Activated naive CD8-positive, alpha-beta T cell (primary cell): ENCODE data around the gene NEK7.
"Not testable (repeated sequence)": the region's sequence is repeated elsewhere in the genome, so short reads cannot be mapped to it uniquely, and the experiment has no call there.

Source experiments
- H3K27ac Mint-ChIP-seq: one replicate; pipeline ENCODE4 v1.8.0; 2021; ENCODE audit warnings: mixed read lengths
- H3K27me3 Mint-ChIP-seq: one replicate; pipeline ENCODE4 v1.8.0; 2021; ENCODE audit warnings: mixed read lengths
- H3K36me3 Mint-ChIP-seq: one replicate; pipeline ENCODE4 v1.8.0; 2021; ENCODE audit warnings: mixed read lengths
- H3K4me1 Mint-ChIP-seq: one replicate; pipeline ENCODE4 v1.8.0; 2021; ENCODE audit warnings: low read depth, mixed read lengths
- H3K4me3 Mint-ChIP-seq: one replicate; pipeline ENCODE4 v1.8.0; 2021; ENCODE audit warnings: mild to moderate bottlenecking, mixed read lengths
- H3K9me3 Mint-ChIP-seq: one replicate; pipeline ENCODE4 v1.8.0; 2021; ENCODE audit warnings: low read depth, mixed read lengths

The NEK7 gene

DNA sequence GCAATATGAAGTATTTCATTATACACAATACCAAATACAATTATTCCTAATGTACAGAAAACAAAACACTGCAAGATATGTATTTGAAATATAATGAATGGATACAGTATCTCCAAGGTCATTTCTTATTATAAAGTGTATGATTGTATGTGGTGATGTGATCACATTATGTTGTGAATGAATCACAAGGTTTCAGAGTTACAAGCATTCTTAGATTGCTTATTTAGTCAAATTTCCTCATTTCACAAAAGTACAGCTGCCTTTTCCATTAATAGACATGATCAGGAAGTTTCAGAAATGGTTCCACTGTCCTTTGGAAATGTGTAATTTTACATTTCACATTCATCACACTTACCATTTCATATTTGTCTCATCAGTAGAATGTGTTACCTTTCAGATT is 28.3 kb upstream of the NEK7 start:
- H3K27me3 Mint-ChIP-seq = no peaks in the 10 kb centered on the region
- no peaks in the 10 kb centered on the region for H3K4me1 Mint-ChIP-seq
- no peaks in the 10 kb centered on the region for H3K9me3 Mint-ChIP-seq
- H3K36me3 Mint-ChIP-seq = no peaks in the 10 kb centered on the region
- no peak overlapping the region for H3K4me3 Mint-ChIP-seq
- no peak overlapping the region for H3K27ac Mint-ChIP-seq

DNA sequence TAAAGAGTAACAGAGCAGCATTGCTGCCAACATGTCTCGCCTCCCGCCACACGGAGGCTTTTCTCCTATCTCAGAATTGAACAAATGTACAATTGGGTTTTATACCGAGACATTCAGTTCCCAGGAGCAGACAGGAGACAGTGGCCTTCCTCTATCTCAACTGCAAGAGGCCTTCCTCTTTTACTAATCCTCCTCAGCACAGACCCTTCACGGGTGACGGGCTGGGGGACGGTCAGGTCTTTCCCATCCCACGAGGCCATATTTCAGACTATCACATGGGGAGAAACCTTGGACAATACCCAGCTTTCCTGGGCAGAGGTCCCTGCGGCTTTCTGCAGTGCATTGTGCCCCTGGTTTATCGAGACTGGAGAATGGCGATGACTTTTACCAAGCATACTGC is 26.7 kb upstream of the NEK7 start:
- not testable (repeated sequence) for H3K36me3 Mint-ChIP-seq, H3K27me3 Mint-ChIP-seq, H3K4me3 Mint-ChIP-seq, H3K4me1 Mint-ChIP-seq, H3K27ac Mint-ChIP-seq, H3K9me3 Mint-ChIP-seq

DNA sequence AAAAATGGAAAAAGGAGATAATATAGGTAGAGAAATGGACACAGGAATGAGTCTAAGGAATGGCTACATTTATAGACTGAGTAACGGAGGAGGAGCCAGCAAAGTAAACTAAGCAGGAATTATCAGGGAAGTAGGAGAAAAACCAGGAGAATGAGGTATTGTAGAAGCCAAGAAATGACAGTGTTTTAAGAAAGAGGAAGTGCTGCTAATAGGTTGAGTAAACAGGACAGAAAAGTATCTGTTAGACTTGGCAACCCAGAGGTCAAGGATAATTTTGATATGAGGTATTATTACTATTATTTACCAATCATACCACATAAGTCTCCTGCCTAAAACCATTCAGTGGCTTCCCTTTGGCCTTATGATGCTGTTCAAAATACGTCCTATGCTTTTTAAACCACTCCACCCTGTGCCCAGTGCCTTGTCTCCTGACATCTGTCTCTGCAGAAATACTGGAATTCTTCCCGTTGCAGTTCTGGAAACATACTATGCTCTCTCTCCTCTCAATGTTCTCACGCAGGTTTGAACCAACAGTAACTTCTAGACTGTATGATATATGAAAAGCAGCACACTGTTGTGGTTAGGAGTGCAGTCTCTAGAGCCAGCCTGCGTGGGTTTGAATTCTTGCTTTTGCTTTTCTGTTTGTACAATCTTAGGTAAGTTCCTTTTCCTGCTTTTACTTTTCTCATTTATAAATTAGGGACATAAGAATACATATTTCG is 24.6 kb upstream of the NEK7 start:
- Mint-ChIP-seq H3K36me3 (no peaks in the 10 kb centered on the region), H3K27ac (no peak overlapping the region), H3K9me3 (no peaks in the 10 kb centered on the region)

GRCh38 chr1:198134252-198134651 is 22.5 kb upstream of the NEK7 start:
- H3K27ac Mint-ChIP-seq = no peak overlapping the region
- H3K4me3 Mint-ChIP-seq = no peak overlapping the region
- H3K27me3 Mint-ChIP-seq = no peaks in the 10 kb centered on the region

More for the DNA sequence above, 24.6 kb upstream of the NEK7 start:
- Mint-ChIP-seq H3K4me3 (no peak overlapping the region), H3K27me3 (no peaks in the 10 kb centered on the region), H3K4me1 (no peaks in the 10 kb centered on the region)

GRCh38 chr1:198135366-198135765 is 21.4 kb upstream of the NEK7 start:
- no peak overlapping the region for H3K4me3 Mint-ChIP-seq
- peaks cover 5% of the 10 kb centered on the region for H3K36me3 Mint-ChIP-seq
- H3K4me1 Mint-ChIP-seq = no peaks in the 10 kb centered on the region
- H3K9me3 Mint-ChIP-seq = peaks cover 7% of the 10 kb centered on the region
- no peak overlapping the region for H3K27ac Mint-ChIP-seq
- no peaks in the 10 kb centered on the region for H3K27me3 Mint-ChIP-seq

More at GRCh38 chr1:198134252-198134651, 22.5 kb upstream of the NEK7 start:
- no peaks in the 10 kb centered on the region for H3K4me1 Mint-ChIP-seq
- H3K36me3 Mint-ChIP-seq = peaks cover 2% of the 10 kb centered on the region
- H3K9me3 Mint-ChIP-seq = peaks cover 3% of the 10 kb centered on the region

- peaks cover 8% of the 10 kb centered on the region for H3K36me3 Mint-ChIP-seq
- no peak overlapping the region for H3K4me3 Mint-ChIP-seq
- peaks cover 10% of the 10 kb centered on the region for H3K9me3 Mint-ChIP-seq
- no peak overlapping the region for H3K27ac Mint-ChIP-seq
- H3K4me1 Mint-ChIP-seq = peaks cover 6% of the 10 kb centered on the region
- no peaks in the 10 kb centered on the region for H3K27me3 Mint-ChIP-seq
Measured at GRCh38 chr1:198141668-198142351, 15.0 kb upstream of the NEK7 start.

DNA sequence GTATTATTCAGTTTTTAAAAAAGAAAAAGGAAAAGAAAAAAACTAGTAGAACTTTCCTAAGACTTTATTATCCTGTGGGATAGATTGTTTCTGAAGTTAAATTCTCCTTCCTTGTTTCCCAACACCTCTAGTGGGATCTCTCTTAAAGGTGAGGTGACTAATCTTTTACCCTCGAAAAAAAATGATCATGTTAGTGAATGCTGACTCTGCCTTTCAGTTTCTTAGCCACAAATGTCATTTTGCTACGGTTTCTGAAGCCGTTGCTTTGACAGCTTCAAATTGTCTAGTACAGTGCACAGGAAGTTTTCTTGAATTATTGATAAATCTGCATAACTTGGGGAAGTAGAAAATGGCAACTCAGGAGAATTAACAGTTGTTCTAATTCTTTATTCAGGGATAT is 13.0 kb upstream of the NEK7 start:
- H3K36me3 Mint-ChIP-seq = peaks cover 6% of the 10 kb centered on the region
- no peak overlapping the region for H3K4me3 Mint-ChIP-seq
- peaks cover 6% of the 10 kb centered on the region for H3K4me1 Mint-ChIP-seq
- H3K9me3 Mint-ChIP-seq = peaks cover 7% of the 10 kb centered on the region
- no peaks in the 10 kb centered on the region for H3K27me3 Mint-ChIP-seq
- H3K27ac Mint-ChIP-seq = no peak overlapping the region

GRCh38 chr1:198147216-198147615 is 9.6 kb upstream of the NEK7 start:
- Mint-ChIP-seq H3K4me1 (peaks cover 6% of the 10 kb centered on the region), H3K9me3 (no peaks in the 10 kb centered on the region), H3K4me3 (no peak overlapping the region), H3K27me3 (no peaks in the 10 kb centered on the region), H3K27ac (no peak overlapping the region), H3K36me3 (peaks cover 2% of the 10 kb centered on the region)

DNA sequence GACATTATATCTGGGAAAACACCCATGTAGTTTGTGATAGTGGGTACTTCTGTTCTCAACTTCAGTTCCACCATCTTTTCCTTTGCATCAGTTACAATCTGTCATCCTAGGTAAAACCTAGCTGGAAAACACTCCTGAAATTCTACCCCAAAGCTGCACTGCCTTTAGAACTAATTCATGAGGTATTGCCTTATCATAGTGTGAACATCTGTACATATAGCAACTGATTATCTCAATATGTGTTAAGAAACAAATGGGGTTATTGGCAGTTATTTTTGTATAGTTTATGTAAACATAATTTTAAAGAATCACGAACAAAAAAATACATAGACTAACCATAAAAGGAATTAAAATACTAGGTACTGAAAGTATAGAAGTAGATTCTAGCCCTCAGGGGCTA is 6.4 kb upstream of the NEK7 start:
- H3K27ac Mint-ChIP-seq = no peak overlapping the region
- peaks cover 3% of the 10 kb centered on the region for H3K36me3 Mint-ChIP-seq
- H3K4me3 Mint-ChIP-seq = no peak overlapping the region
- no peaks in the 10 kb centered on the region for H3K9me3 Mint-ChIP-seq
- no peaks in the 10 kb centered on the region for H3K4me1 Mint-ChIP-seq
- H3K27me3 Mint-ChIP-seq = no peaks in the 10 kb centered on the region

DNA sequence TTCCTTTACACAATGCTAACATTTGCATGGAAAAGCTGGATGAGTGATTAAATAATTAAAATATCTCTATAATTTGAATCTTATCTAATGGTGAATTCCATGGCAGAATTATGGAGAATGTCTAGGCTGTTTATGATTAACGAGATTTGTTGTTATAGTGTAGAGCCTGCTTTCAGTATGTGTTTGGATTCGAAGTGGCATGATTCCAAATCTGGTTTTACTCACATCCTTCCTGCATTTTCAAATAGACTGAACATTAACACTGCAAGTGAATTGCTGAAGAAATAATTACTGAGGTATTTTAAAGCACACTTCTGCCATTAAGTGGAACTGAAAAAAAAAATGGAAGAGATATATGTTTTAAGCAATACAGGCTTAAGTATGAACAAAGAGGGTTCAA is 5.1 kb upstream of the NEK7 start:
- Mint-ChIP-seq H3K27ac (no peak overlapping the region), H3K4me3 (no peak overlapping the region), H3K27me3 (no peaks in the 10 kb centered on the region), H3K9me3 (no peaks in the 10 kb centered on the region), H3K36me3 (peaks cover 3% of the 10 kb centered on the region), H3K4me1 (peaks cover 5% of the 10 kb centered on the region)

GRCh38 chr1:198153103-198153502 is 3.7 kb upstream of the NEK7 start:
- Mint-ChIP-seq H3K27me3 (no peaks in the 10 kb centered on the region), H3K9me3 (no peaks in the 10 kb centered on the region), H3K4me1 (peaks cover 8% of the 10 kb centered on the region), H3K27ac (no peak overlapping the region), H3K36me3 (peaks cover 3% of the 10 kb centered on the region), H3K4me3 (no peak overlapping the region)

DNA sequence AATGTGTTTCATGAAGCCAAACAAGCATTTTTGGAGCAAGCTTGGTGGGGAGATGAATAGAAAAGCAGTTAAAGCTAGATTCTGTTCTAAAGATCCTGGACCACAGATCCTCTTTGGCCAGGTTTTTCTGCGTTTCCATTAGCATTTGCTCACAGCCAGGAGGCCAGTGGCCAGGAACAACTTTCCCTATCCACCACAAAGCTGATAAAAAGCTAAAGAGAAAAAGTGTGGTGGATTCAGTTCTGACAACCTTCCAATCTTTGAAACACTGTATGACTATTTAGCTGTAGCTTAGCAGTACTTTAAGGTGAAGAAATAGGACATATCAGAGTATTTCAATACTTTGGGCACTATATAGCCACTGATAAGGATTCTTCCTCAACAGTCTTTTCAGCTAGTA is 3.0 kb upstream of the NEK7 start:
- Mint-ChIP-seq H3K9me3 (no peaks in the 10 kb centered on the region), H3K27ac (no peak overlapping the region), H3K4me3 (no peak overlapping the region), H3K36me3 (peaks cover 3% of the 10 kb centered on the region), H3K4me1 (peaks cover 10% of the 10 kb centered on the region), H3K27me3 (no peaks in the 10 kb centered on the region)

GRCh38 chr1:198155253-198155652 is 1.5 kb upstream of the NEK7 start:
- H3K27ac Mint-ChIP-seq = no peak overlapping the region
- H3K9me3 Mint-ChIP-seq = no peaks in the 10 kb centered on the region
- H3K4me3 Mint-ChIP-seq = no peak overlapping the region
- peaks cover 21% of the 10 kb centered on the region for H3K4me1 Mint-ChIP-seq
- H3K27me3 Mint-ChIP-seq = no peaks in the 10 kb centered on the region
- peaks cover 3% of the 10 kb centered on the region for H3K36me3 Mint-ChIP-seq

- Mint-ChIP-seq H3K9me3 (no peaks in the 10 kb centered on the region), H3K4me3 (peak overlapping the region; percentile 93), H3K36me3 (peaks cover 3% of the 10 kb centered on the region), H3K4me1 (peaks cover 31% of the 10 kb centered on the region), H3K27me3 (no peaks in the 10 kb centered on the region), H3K27ac (peak overlapping the region; percentile 95)
Measured at GRCh38 chr1:198156111-198156744, 570 bp upstream of the NEK7 start.

DNA sequence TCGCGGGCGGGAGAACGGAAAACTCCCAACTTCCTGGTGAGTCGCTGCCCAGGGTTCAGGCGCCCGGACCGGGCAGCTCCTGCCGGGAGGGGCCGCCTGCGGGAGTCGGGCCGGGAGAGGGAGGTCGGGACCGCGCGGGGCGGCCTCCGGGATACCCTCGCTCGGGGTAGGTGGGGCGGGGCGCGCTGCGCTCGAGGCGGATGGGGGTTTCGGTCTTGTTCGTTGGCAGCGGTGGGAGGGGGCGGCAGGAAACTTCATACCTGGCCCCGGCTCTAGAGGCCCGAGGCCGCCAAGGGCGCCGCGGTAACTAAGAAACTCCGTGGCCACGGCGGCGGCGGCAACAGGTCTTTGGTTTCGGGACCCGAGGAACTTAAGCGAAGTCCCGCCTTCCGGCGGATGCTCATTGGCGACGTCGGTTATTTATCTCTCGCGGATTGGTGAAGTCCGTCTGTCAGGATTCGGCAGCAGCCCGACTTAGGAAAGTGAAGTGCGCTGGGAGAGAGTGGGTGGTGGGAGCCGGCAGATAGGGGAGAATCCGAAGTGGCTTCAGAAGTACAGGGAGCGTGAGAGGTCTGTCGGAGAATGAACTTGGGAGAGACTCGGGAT is 546 bp downstream of the NEK7 start:
- peak overlapping the region; percentile 100 for H3K27ac Mint-ChIP-seq
- no peaks in the 10 kb centered on the region for H3K27me3 Mint-ChIP-seq
- H3K9me3 Mint-ChIP-seq = no peaks in the 10 kb centered on the region
- peaks cover 5% of the 10 kb centered on the region for H3K36me3 Mint-ChIP-seq
- peaks cover 42% of the 10 kb centered on the region for H3K4me1 Mint-ChIP-seq
- H3K4me3 Mint-ChIP-seq = peak overlapping the region; percentile 100
